Upper lobe of right lung (tissue), 1 donor: Measurements from ENCODE around the gene MYO1E. TPM values are rescaled to one million over a fixed set of nuclear protein-coding genes. Genes with fewer than 3 reads are reported as not detected.

Experiments
- ATAC-seq: fragments of 200-7000 bp; cut with Tn5 transposase; one replicate; pipeline ENCODE4 v1.9.1; 2020; ENCODE audit warnings: mild to moderate bottlenecking, moderate library complexity
- DNase-seq: peaks from one replicate; pipeline ENCODE4 v3.0.0-alpha.2; 2020
- H3K27ac ChIP-seq: fragments of 200-600 bp; one replicate; pipeline ENCODE4 v1.8.0; 2022
- H3K27me3 ChIP-seq: fragments of 200-600 bp; one replicate; pipeline ENCODE4 v1.8.0; 2022; ENCODE audit warnings: mild to moderate bottlenecking
- H3K36me3 ChIP-seq: fragments of 200-600 bp; one replicate; pipeline ENCODE4 v1.8.0; 2022
- H3K4me1 ChIP-seq: fragments of 200-600 bp; one replicate; pipeline ENCODE4 v1.8.0; 2022
- H3K4me3 ChIP-seq: fragments of 200-600 bp; one replicate; pipeline ENCODE4 v1.8.0; 2022; ENCODE audit warnings: mild to moderate bottlenecking
- H3K9me3 ChIP-seq: fragments of 200-600 bp; one replicate; pipeline ENCODE4 v1.8.0; 2022
- intact Hi-C: fragments of 100-400 bp; cut with DNase I; formaldehyde crosslinking; loops from one replicate; pipeline ENCODE4 v1.11.0; 2022
- long read RNA-seq: library from polyadenylated mRNA; unstranded; transcript quantifications from one replicate; pipeline ENCODE4 v2.0.0, GENCODE V29; 2021
- total RNA-seq: library from RNA; stranded (reverse); fragmentation: NEBNext Ultra II Directional; extraction: Animal tissue kit (Norgen Biotek cat#: 25700); gene quantifications from one replicate; pipeline ENCODE4 v1.2.1, GENCODE V29; 2021
- TF ChIP-seq, protein P1 (sequence below): fragments of 200-600 bp; IDR thresholded peaks from one replicate; pipeline ENCODE4 v1.8.0; 2022; ENCODE audit warnings: antibody characterized with exemption
- donor health status: DM: no; HTN: yes; CAD: no; lungs with severe emphysema.

The MYO1E gene
- 98.4 TPM for total RNA-seq
- long read RNA-seq, full-length matches to known transcripts = 8 of 38 reads
- long read RNA-seq, partial matches to known transcripts = 16 of 38 reads
- long read RNA-seq, other reads (novel, unspliced or antisense) = 14 of 38 reads

DNA sequence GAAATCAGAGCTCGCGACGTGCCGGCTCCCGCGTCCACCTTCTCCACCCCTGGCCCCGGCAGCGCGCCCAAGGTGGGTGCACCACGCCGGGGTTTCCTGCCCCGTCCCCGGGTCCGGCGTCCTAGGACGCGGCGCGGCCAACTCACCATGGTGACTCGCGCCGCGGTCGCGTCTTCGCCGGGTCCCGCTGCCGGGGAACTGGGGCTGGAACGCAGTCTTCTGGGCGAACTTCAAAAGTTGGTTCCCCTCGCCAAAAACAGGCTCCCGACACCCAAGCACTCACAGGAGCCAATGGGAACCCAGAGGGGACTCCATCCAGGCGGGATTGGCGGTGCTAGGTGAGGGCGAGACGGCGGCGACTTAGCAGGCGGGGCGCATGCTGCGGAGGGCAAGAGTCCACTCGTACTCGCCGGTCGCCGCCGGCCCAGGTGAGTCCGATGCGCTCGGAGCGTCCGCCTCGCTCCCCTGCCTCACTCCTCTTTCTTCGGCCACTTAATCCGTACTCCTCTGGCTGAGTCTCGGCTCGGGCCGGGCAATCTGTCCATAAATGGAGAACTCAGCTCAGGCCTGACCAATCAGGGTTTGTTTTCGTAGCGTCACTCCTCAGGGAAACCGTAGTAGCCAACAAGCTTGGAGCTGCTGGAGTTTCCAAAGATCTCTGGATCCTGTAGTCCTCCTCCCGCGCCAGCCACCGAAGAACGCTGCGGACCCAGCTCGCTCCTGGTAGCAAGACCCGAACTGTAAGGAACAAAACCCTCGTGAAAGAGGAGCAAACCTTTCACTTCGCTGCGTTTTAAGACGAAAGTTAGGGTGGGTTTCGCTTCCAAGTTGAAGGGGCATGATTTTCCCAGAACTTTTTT is at the start of gene MYO1E:
TSS of gene MYO1E (minus strand) at position 520 of the 860 bp plus-strand sequence. CDS start at position 149, 371 bp downstream.
- peak within 1 kb of the TSS; percentile 89 for H3K4me3 ChIP-seq
- H3K9me3 ChIP-seq = no peaks in the 10 kb centered on the region
- intact Hi-C loops = no loop called here
- H3K27me3 ChIP-seq = no peaks in the 10 kb centered on the region
- ATAC-seq (peak; percentile 96), DNase-seq (peak; percentile 90)
- peaks cover 3% of the 10 kb centered on the region for H3K4me1 ChIP-seq
- TF ChIP-seq, protein P1, sequence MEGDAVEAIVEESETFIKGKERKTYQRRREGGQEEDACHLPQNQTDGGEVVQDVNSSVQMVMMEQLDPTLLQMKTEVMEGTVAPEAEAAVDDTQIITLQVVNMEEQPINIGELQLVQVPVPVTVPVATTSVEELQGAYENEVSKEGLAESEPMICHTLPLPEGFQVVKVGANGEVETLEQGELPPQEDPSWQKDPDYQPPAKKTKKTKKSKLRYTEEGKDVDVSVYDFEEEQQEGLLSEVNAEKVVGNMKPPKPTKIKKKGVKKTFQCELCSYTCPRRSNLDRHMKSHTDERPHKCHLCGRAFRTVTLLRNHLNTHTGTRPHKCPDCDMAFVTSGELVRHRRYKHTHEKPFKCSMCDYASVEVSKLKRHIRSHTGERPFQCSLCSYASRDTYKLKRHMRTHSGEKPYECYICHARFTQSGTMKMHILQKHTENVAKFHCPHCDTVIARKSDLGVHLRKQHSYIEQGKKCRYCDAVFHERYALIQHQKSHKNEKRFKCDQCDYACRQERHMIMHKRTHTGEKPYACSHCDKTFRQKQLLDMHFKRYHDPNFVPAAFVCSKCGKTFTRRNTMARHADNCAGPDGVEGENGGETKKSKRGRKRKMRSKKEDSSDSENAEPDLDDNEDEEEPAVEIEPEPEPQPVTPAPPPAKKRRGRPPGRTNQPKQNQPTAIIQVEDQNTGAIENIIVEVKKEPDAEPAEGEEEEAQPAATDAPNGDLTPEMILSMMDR = no peak
- no peaks in the 10 kb centered on the region for H3K36me3 ChIP-seq
- H3K27ac ChIP-seq = peak within 1 kb of the TSS; percentile 89

DNA sequence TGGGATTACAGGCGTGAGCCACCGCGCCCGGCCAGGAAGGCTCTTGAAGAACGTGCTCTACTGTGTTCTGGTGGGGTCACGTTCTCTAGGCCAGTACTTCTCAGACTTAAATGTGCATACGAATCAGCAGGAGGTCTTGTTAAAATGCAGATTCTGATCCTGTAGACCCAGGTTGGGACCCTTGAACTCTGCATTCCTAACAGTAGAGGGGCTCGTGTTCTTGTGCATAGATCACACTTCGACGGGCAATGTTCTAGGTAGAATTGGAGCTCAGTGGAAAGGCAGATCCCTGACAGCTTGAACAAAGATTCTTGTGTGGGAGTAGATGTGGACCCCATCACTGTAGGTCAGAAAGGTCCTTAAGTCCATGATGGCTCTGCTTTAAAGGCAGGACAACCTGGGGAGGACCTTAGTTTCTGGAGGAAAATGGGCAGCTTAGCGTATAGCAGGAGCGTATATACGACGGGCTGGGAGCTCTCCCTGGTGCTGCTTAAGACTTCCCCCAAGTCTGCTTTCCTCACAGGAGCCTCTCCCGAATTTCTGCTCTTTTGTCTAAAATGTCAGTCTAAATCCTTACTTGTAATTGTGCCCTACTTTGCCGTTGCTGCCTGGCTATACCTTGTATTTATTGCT is 48.4 kb upstream of the MYO1E start:
- TF ChIP-seq, protein P1 = no peak
- Histone ChIP-seq H3K4me3 (no peak overlapping the region), H3K36me3 (no peaks in the 10 kb centered on the region), H3K4me1 (no peaks in the 10 kb centered on the region), H3K27me3 (no peaks in the 10 kb centered on the region), H3K27ac (no peak overlapping the region), H3K9me3 (no peaks in the 10 kb centered on the region)
- intact Hi-C loops = no loop called here
- ATAC-seq = no peak
- no peak for DNase-seq

DNA sequence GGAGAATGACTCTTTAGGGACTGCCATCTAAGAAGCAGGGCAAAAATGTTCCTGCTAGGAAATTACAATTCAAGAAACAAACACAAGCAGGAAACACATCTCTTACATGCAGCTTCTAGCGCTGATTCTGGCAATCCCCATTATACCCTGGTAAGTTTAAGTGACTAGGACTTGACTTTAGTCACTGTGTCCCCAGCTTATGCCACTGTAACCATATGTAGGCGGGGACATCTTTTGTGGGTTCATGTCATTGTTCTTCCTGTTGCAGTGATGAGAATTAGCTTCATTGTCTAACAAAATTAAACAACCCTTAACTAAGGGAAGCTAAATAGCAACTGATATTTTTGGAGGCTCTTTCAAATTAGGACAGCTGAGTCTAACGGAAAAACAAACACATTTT is 47.4 kb upstream of the MYO1E start:
- no peaks in the 10 kb centered on the region for H3K36me3 ChIP-seq
- ATAC-seq = no peak
- intact Hi-C loops = no loop called here
- TF ChIP-seq, protein P1 = no peak
- H3K4me1 ChIP-seq = no peaks in the 10 kb centered on the region
- H3K27me3 ChIP-seq = no peaks in the 10 kb centered on the region
- no peak overlapping the region for H3K4me3 ChIP-seq
- H3K27ac ChIP-seq = no peak overlapping the region
- H3K9me3 ChIP-seq = no peaks in the 10 kb centered on the region
- no peak for DNase-seq

DNA sequence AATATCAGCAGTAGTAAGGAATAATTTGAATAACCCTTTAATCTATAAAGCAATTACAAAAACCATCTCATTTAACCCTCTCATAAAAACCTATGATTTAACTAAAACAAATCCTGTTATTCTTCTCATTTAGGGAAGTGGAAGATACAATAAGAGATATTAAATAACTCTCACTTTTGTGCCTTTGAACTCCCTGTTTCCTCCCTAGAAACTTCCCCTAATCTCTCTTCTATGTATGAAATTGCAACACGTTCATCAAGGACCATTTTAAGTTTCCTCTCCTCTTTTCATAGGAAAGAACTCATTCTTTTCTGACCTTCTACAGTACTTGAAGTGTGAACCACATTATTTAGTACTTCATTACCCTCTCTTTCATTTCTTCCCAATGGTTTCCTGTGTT is 46.5 kb upstream of the MYO1E start:
- intact Hi-C loops = no loop called here
- DNase-seq (no peak), ATAC-seq (no peak)
- Histone ChIP-seq H3K4me1 (no peaks in the 10 kb centered on the region), H3K36me3 (no peaks in the 10 kb centered on the region), H3K27me3 (no peaks in the 10 kb centered on the region), H3K27ac (no peak overlapping the region), H3K4me3 (no peak overlapping the region), H3K9me3 (no peaks in the 10 kb centered on the region)
- TF ChIP-seq, protein P1 = no peak

DNA sequence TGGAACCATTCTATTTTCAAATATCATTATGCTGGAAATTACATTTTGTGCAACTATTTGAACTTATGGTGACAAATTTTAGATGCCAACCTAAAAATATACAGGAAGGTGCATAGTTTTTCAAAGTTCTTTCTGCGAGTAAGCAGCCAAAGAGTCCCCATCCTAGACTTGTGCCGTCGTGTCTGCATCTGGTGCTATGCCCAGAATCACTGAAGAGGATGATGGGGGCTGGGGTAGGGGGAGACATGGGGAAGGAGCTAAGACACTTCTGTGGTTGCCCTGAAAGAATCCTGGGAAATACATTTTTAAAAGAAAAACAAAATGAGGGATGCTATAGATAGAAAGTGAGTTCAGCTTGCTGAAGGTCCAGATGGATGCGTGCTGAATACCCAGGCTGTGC is 44.1 kb upstream of the MYO1E start:
- intact Hi-C loops = no loop called here
- H3K4me1 ChIP-seq = no peaks in the 10 kb centered on the region
- TF ChIP-seq, protein P1 = no peak
- ATAC-seq (no peak), DNase-seq (no peak)
- no peaks in the 10 kb centered on the region for H3K27me3 ChIP-seq
- H3K27ac ChIP-seq = no peak overlapping the region
- no peaks in the 10 kb centered on the region for H3K36me3 ChIP-seq
- no peaks in the 10 kb centered on the region for H3K9me3 ChIP-seq
- no peak overlapping the region for H3K4me3 ChIP-seq
